ENCODE measurements around the gene TRIM65. TPM values are rescaled to one million over a fixed set of nuclear protein-coding genes. Genes with fewer than 3 reads are reported as not detected.

TRIM65 gene
- total RNA-seq, 1 donor from 2014 or later = 15.4 TPM

- H3K36me3 Mint-ChIP-seq (ENCODE audit: low read depth, unreplicated experiment) = peaks cover 11% of the 10 kb centered on the region
- Histone ChIP-seq H2AFZ (ENCODE audit: low read depth, low read length) (no peak overlapping the region), H3K27ac (ENCODE audit: low read depth, low read length) (no peak overlapping the region), H3K79me2 (ENCODE audit: insufficient read depth, low read length) (no peaks in the 10 kb centered on the region), H3K27me3 (ENCODE audit: insufficient read depth, low read length) (peaks cover 5% of the 10 kb centered on the region), H3K9ac (ENCODE audit: low read length) (no peak overlapping the region), H4K20me1 (ENCODE audit: insufficient read depth, low read length) (no peaks in the 10 kb centered on the region), H3K4me2 (ENCODE audit: low read length) (no peak overlapping the region), H3K4me1 (ENCODE audit: insufficient read depth, low read length) (no peaks in the 10 kb centered on the region), H3K4me3 (ENCODE audit: insufficient read depth, low read depth, low read length) (no peak overlapping the region), H3K36me3 (ENCODE audit: insufficient read depth, low read length) (peaks cover 3% of the 10 kb centered on the region), H3K9me3 (ENCODE audit: insufficient read depth, low read depth, low read length) (no peaks in the 10 kb centered on the region)
- DNase-seq (ENCODE audit: low read depth) (no peak), FAIRE-seq (no peak)
- no peaks in the 10 kb centered on the region for H3K9me3 Mint-ChIP-seq (ENCODE audit: unreplicated experiment)
- no peak for TF ChIP-seq EZH2 (IDR thresholded peaks at IDR 0.05; ENCODE audit: insufficient read depth, low read length)
- no peak for TF ChIP-seq CTCF (IDR thresholded peaks at IDR 0.05; ENCODE audit: insufficient read depth, low read depth, low read length)
- H3K27me3 Mint-ChIP-seq (ENCODE audit: low read depth, unreplicated experiment) = peaks cover 17% of the 10 kb centered on the region
- H3K4me3 Mint-ChIP-seq (ENCODE audit: unreplicated experiment) = no peak overlapping the region
- no peaks in the 10 kb centered on the region for H3K4me1 Mint-ChIP-seq (ENCODE audit: low read depth, unreplicated experiment)
- H3K27ac Mint-ChIP-seq (ENCODE audit: unreplicated experiment) = no peak overlapping the region
These were observed 11.3 kb downstream of the TRIM65 start for GRCh38 chr17:75885431-75885830.

- H3K36me3 ChIP-seq (ENCODE audit: insufficient read depth, low read length) = no peaks in the 10 kb centered on the region
- Mint-ChIP-seq H3K36me3 (ENCODE audit: low read depth, unreplicated experiment) (peaks cover 7% of the 10 kb centered on the region), H3K27ac (ENCODE audit: unreplicated experiment) (no peak overlapping the region), H3K9me3 (ENCODE audit: unreplicated experiment) (no peaks in the 10 kb centered on the region), H3K27me3 (ENCODE audit: low read depth, unreplicated experiment) (peaks cover 20% of the 10 kb centered on the region), H3K4me3 (ENCODE audit: unreplicated experiment) (no peak overlapping the region), H3K4me1 (ENCODE audit: low read depth, unreplicated experiment) (peaks cover 4% of the 10 kb centered on the region)
- FAIRE-seq (no peak), DNase-seq (ENCODE audit: low read depth) (no peak)
- H3K27ac ChIP-seq (ENCODE audit: low read depth, low read length) = no peak overlapping the region
- H3K9ac ChIP-seq (ENCODE audit: low read length) = no peak overlapping the region
- no peaks in the 10 kb centered on the region for H3K79me2 ChIP-seq (ENCODE audit: insufficient read depth, low read length)
- peaks cover 5% of the 10 kb centered on the region for H3K27me3 ChIP-seq (ENCODE audit: insufficient read depth, low read length)
- H3K4me1 ChIP-seq (ENCODE audit: insufficient read depth, low read length) = peaks cover 10% of the 10 kb centered on the region
- no peak for TF ChIP-seq EZH2 (IDR thresholded peaks at IDR 0.05; ENCODE audit: insufficient read depth, low read length)
- TF ChIP-seq CTCF (IDR thresholded peaks at IDR 0.05; ENCODE audit: insufficient read depth, low read depth, low read length) = no peak
- peaks cover 1% of the 10 kb centered on the region for H4K20me1 ChIP-seq (ENCODE audit: insufficient read depth, low read length)
- no peak overlapping the region for H2AFZ ChIP-seq (ENCODE audit: low read depth, low read length)
- H3K4me3 ChIP-seq (ENCODE audit: insufficient read depth, low read depth, low read length) = no peak overlapping the region
- H3K4me2 ChIP-seq (ENCODE audit: low read length) = no peak overlapping the region
- H3K9me3 ChIP-seq (ENCODE audit: insufficient read depth, low read depth, low read length) = no peaks in the 10 kb centered on the region
These were observed 14.9 kb downstream of the TRIM65 start for GRCh38 chr17:75881678-75882454.

- H3K9me3 Mint-ChIP-seq (ENCODE audit: unreplicated experiment) = no peaks in the 10 kb centered on the region
- peaks cover 8% of the 10 kb centered on the region for H3K4me1 Mint-ChIP-seq (ENCODE audit: low read depth, unreplicated experiment)
- no peak overlapping the region for H3K4me3 ChIP-seq (ENCODE audit: insufficient read depth, low read depth, low read length)
- H3K79me2 ChIP-seq (ENCODE audit: insufficient read depth, low read length) = no peaks in the 10 kb centered on the region
- H3K27ac Mint-ChIP-seq (ENCODE audit: unreplicated experiment) = no peak overlapping the region
- DNase-seq (ENCODE audit: low read depth) (no peak), FAIRE-seq (no peak)
- H3K27ac ChIP-seq (ENCODE audit: low read depth, low read length) = no peak overlapping the region
- H3K36me3 Mint-ChIP-seq (ENCODE audit: low read depth, unreplicated experiment) = peaks cover 2% of the 10 kb centered on the region
- H2AFZ ChIP-seq (ENCODE audit: low read depth, low read length) = no peak overlapping the region
- TF ChIP-seq EZH2 (IDR thresholded peaks at IDR 0.05; ENCODE audit: insufficient read depth, low read length) = no peak
- TF ChIP-seq CTCF (IDR thresholded peaks at IDR 0.05; ENCODE audit: insufficient read depth, low read depth, low read length) = no peak
- H3K36me3 ChIP-seq (ENCODE audit: insufficient read depth, low read length) = no peaks in the 10 kb centered on the region
- H3K9ac ChIP-seq (ENCODE audit: low read length) = no peak overlapping the region
- peaks cover 4% of the 10 kb centered on the region for H4K20me1 ChIP-seq (ENCODE audit: insufficient read depth, low read length)
- peaks cover 19% of the 10 kb centered on the region for H3K27me3 Mint-ChIP-seq (ENCODE audit: low read depth, unreplicated experiment)
- no peaks in the 10 kb centered on the region for H3K9me3 ChIP-seq (ENCODE audit: insufficient read depth, low read depth, low read length)
- peaks cover 25% of the 10 kb centered on the region for H3K4me1 ChIP-seq (ENCODE audit: insufficient read depth, low read length)
- H3K4me3 Mint-ChIP-seq (ENCODE audit: unreplicated experiment) = no peak overlapping the region
- H3K27me3 ChIP-seq (ENCODE audit: insufficient read depth, low read length) = peaks cover 5% of the 10 kb centered on the region
- H3K4me2 ChIP-seq (ENCODE audit: low read length) = no peak overlapping the region
These were observed 16.5 kb downstream of the TRIM65 start for GRCh38 chr17:75880266-75880665.

Data from astrocyte (in vitro differentiated cells and primary cell).